Fibroblast of pulmonary artery (primary cell): ENCODE data around the gene EHBP1.
A peak's percentile ranks its signal among the peaks of the same experiment; 100 is the strongest.

Source experiments
- DNase-seq: peaks from one replicate; pipeline ENCODE4 v3.0.0-alpha.2; 2010; ENCODE audit warnings: low read depth
- H3K4me3 ChIP-seq: replicated peaks from 2 replicates; pipeline ENCODE4 v1.5.1; 2011; ENCODE audit warnings: low read depth, mild to moderate bottlenecking, control low read depth, low read length, moderate library complexity
- TF ChIP-seq, protein P1 (sequence below): IDR thresholded peaks from 2 replicates; pipeline ENCODE4 v1.5.1; 2011; ENCODE audit warnings: mild to moderate bottlenecking, control low read depth, low read length, inconsistent platforms; ENCODE audit errors: missing control alignments

The EHBP1 gene

GRCh38 chr2:62692225-62692624 is 13.3 kb upstream of the EHBP1 start:
- TF ChIP-seq, protein P1, sequence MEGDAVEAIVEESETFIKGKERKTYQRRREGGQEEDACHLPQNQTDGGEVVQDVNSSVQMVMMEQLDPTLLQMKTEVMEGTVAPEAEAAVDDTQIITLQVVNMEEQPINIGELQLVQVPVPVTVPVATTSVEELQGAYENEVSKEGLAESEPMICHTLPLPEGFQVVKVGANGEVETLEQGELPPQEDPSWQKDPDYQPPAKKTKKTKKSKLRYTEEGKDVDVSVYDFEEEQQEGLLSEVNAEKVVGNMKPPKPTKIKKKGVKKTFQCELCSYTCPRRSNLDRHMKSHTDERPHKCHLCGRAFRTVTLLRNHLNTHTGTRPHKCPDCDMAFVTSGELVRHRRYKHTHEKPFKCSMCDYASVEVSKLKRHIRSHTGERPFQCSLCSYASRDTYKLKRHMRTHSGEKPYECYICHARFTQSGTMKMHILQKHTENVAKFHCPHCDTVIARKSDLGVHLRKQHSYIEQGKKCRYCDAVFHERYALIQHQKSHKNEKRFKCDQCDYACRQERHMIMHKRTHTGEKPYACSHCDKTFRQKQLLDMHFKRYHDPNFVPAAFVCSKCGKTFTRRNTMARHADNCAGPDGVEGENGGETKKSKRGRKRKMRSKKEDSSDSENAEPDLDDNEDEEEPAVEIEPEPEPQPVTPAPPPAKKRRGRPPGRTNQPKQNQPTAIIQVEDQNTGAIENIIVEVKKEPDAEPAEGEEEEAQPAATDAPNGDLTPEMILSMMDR, result no peak
- no peak overlapping the region for H3K4me3 ChIP-seq
- no peak for DNase-seq

DNA sequence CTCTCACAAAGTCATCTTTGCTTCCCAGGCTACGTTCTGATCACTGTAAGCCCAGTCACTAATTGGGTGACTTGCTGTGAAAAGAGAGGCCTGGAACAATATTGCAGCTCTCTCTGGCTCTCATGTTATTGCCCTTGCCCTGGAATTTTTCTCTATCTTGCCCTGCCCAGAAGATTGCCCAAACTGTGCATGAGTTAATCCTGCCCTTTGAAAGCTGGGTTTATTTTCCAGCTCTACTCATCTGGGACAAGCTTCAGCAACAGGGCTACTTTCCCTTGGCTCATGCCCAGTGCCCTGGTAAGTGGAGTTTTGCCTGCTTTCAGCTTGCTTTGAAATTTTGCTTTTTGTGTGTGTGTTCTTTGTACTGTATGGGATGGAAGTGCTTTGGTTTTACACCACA is 6.9 kb upstream of the EHBP1 start:
- DNase-seq, result no peak
- H3K4me3 ChIP-seq, result no peak overlapping the region
- TF ChIP-seq, protein P1, result no peak

DNA sequence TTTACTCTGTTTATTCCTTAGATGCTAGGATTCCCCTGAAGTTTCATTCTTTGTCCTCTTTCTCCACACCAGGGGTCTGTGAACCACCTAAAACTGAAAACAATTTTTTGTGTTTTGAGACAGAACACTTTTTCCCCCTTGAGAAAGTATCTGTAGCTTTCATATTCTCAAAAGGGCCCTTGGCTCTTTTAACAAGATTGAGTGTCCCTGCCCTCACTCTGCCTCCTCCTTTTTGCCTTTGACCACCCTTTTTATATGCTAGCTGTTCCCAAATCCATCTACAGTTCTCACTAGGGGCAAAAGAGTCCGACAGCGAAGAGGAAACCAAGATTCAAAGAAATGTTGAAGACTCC is 883 bp upstream of the EHBP1 start:
- H3K4me3 ChIP-seq, result peak overlapping the region; percentile 71
- DNase-seq, result no peak
- TF ChIP-seq, protein P1, result no peak

GRCh38 chr2:62705859-62706720 is 577 bp downstream of the EHBP1 start:
- DNase-seq, result peak; percentile 51
- TF ChIP-seq, protein P1, result peak; percentile 23
- peak overlapping the region; percentile 78 for H3K4me3 ChIP-seq

- peak overlapping the region; percentile 78 for H3K4me3 ChIP-seq
- no peak for DNase-seq
- TF ChIP-seq, protein P1, result no peak
These were observed 1.4 kb downstream of the EHBP1 start for GRCh38 chr2:62706721-62707521.

DNA sequence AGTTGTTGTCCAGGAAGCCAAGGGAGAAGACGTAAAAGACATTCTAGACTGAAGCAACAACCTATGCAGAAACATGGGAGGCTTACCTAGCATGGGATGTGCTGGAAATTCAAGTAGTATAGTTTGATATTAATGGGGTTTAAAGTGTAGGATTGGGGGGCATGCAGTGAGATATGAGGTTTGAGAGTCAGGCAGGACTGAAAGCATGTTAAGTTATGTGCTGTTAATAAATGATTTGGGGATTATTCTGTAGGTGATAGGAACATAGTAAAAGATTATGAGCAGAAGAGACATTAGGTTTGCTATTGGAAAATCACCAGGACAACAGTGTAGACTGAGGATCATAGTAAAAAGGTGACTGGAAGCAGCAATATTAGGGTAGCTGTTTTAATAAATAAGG is 3.2 kb downstream of the EHBP1 start:
- TF ChIP-seq, protein P1, result no peak
- no peak for DNase-seq
- no peak overlapping the region for H3K4me3 ChIP-seq
